Upper lobe of right lung (tissue), 1 donor: ENCODE measurements around the gene ALOX5. TPM values are rescaled to one million over a fixed set of nuclear protein-coding genes. Genes with fewer than 3 reads are reported as not detected.
A peak's percentile ranks its signal among the peaks of the same experiment; 100 is the strongest.
"Not testable (repeated sequence)": the region's sequence is repeated elsewhere in the genome, so short reads cannot be mapped to it uniquely, and the experiment has no call there.

Source experiments
- ATAC-seq: fragments of 200-7000 bp; cut with Tn5 transposase; one replicate; pipeline ENCODE4 v1.9.1; 2020; ENCODE audit warnings: mild to moderate bottlenecking, moderate library complexity
- DNase-seq: peaks from one replicate; pipeline ENCODE4 v3.0.0-alpha.2; 2020
- H3K27ac ChIP-seq: fragments of 200-600 bp; one replicate; pipeline ENCODE4 v1.8.0; 2022
- H3K27me3 ChIP-seq: fragments of 200-600 bp; one replicate; pipeline ENCODE4 v1.8.0; 2022; ENCODE audit warnings: mild to moderate bottlenecking
- H3K36me3 ChIP-seq: fragments of 200-600 bp; one replicate; pipeline ENCODE4 v1.8.0; 2022
- H3K4me1 ChIP-seq: fragments of 200-600 bp; one replicate; pipeline ENCODE4 v1.8.0; 2022
- H3K4me3 ChIP-seq: fragments of 200-600 bp; one replicate; pipeline ENCODE4 v1.8.0; 2022; ENCODE audit warnings: mild to moderate bottlenecking
- H3K9me3 ChIP-seq: fragments of 200-600 bp; one replicate; pipeline ENCODE4 v1.8.0; 2022
- intact Hi-C: fragments of 100-400 bp; cut with DNase I; formaldehyde crosslinking; loops from one replicate; pipeline ENCODE4 v1.11.0; 2022
- total RNA-seq: library from RNA; stranded (reverse); fragmentation: NEBNext Ultra II Directional; extraction: Animal tissue kit (Norgen Biotek cat#: 25700); gene quantifications from one replicate; pipeline ENCODE4 v1.2.1, GENCODE V29; 2021
- TF ChIP-seq, protein P1 (sequence below): fragments of 200-600 bp; IDR thresholded peaks from one replicate; pipeline ENCODE4 v1.8.0; 2022; ENCODE audit warnings: antibody characterized with exemption
- donor health status: DM: no; HTN: yes; CAD: no; lungs with severe emphysema.

Gene ALOX5
- total RNA-seq, 1 donor from 2014 or later = 128 TPM

DNA sequence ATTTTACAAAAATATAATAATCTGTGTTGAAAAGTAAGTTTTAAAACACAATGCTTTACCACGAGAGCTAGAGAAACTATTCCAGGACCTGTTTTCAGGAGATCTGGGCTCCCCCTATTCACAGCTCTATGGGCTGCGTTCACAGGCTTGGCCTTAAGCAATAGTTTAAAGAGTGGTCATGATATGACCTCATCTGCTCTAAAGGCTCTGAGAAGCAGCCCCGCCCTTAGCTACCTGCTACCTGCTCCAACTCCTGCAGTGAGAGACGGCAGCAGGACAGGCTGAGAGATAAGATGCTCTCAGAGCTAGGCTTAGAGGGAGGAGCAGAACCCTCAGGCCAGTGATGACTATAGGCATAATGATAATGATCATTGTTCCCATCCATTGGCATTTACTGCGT, 12.6 kb downstream of the ALOX5 start:
- Histone ChIP-seq H3K4me1 (no peaks in the 10 kb centered on the region), H3K4me3 (no peak overlapping the region), H3K27me3 (no peaks in the 10 kb centered on the region), H3K36me3 (peaks cover 4% of the 10 kb centered on the region), H3K27ac (no peak overlapping the region), H3K9me3 (no peaks in the 10 kb centered on the region)
- intact Hi-C loops = no loop called here
- TF ChIP-seq, protein P1, sequence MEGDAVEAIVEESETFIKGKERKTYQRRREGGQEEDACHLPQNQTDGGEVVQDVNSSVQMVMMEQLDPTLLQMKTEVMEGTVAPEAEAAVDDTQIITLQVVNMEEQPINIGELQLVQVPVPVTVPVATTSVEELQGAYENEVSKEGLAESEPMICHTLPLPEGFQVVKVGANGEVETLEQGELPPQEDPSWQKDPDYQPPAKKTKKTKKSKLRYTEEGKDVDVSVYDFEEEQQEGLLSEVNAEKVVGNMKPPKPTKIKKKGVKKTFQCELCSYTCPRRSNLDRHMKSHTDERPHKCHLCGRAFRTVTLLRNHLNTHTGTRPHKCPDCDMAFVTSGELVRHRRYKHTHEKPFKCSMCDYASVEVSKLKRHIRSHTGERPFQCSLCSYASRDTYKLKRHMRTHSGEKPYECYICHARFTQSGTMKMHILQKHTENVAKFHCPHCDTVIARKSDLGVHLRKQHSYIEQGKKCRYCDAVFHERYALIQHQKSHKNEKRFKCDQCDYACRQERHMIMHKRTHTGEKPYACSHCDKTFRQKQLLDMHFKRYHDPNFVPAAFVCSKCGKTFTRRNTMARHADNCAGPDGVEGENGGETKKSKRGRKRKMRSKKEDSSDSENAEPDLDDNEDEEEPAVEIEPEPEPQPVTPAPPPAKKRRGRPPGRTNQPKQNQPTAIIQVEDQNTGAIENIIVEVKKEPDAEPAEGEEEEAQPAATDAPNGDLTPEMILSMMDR = no peak
- ATAC-seq (no peak), DNase-seq (no peak)

GRCh38 chr10:45387096-45387893, 13.3 kb downstream of the ALOX5 start:
- Histone ChIP-seq H3K9me3 (no peaks in the 10 kb centered on the region), H3K4me1 (no peaks in the 10 kb centered on the region), H3K27me3 (no peaks in the 10 kb centered on the region), H3K27ac (no peak overlapping the region), H3K36me3 (peaks cover 4% of the 10 kb centered on the region), H3K4me3 (no peak overlapping the region)
- TF ChIP-seq, protein P1 = no peak
- intact Hi-C loops = no loop called here
- no peak for ATAC-seq
- DNase-seq = no peak

- H3K9me3 ChIP-seq = not testable (repeated sequence)
Measured at GRCh38 chr10:45389671-45390070, 15.7 kb downstream of the ALOX5 start.

DNA sequence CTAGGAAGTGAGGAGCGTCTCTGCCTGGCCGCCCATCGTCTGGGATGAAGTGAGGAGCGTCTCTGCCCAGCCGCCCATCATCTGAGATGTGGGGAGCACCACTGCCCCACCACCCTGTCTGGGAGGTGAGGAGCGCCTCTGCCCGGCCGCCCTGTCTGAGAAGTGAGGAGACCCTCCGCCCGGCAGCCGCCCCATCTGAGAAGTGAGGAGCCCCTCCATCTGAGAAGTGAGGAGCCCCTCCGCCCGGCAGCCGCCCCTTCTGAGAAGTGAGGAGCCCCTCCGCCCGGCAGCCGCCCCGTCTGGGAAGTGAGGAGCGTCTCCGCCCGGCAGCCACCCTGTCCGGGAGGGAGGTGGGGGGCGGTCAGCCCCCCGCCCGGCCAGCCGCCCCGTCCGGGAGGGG, 17.6 kb downstream of the ALOX5 start:
- DNase-seq, intact Hi-C loops, H3K4me3 ChIP-seq, H3K27ac ChIP-seq, H3K4me1 ChIP-seq, H3K27me3 ChIP-seq, H3K9me3 ChIP-seq, H3K36me3 ChIP-seq, ATAC-seq: not testable (repeated sequence)

More at GRCh38 chr10:45389671-45390070, 15.7 kb downstream of the ALOX5 start:
- H3K27me3 ChIP-seq, H3K36me3 ChIP-seq, H3K27ac ChIP-seq, intact Hi-C loops, ATAC-seq, H3K4me1 ChIP-seq, H3K4me3 ChIP-seq, DNase-seq: not testable (repeated sequence)

- intact Hi-C loops = no loop called here
- TF ChIP-seq, protein P1 = no peak
- Histone ChIP-seq H3K9me3 (no peaks in the 10 kb centered on the region), H3K4me1 (no peaks in the 10 kb centered on the region), H3K4me3 (no peak overlapping the region), H3K27me3 (no peaks in the 10 kb centered on the region), H3K27ac (no peak overlapping the region), H3K36me3 (no peaks in the 10 kb centered on the region)
- ATAC-seq (peak; percentile 74), DNase-seq (no peak)
Measured at GRCh38 chr10:45395554-45395953, 21.5 kb downstream of the ALOX5 start.

DNA sequence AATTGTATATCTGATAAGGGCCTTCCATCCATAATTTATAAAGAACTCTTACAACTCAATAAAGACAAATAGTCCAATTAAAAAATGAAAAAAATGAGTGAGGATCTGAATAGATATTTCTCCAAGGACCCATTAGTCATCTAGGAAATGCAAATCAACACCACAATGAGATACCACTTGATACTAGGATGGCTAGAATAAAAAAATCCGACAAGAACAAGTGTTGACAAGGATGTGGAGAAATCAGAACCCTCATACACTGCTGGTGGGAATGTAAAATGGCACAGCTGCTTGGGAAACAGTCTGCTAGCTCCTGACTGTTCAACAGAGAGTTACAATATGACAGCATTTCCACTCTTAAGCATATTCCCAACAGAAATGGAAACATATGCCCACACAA, 24.6 kb downstream of the ALOX5 start:
- Histone ChIP-seq H3K27me3 (no peaks in the 10 kb centered on the region), H3K36me3 (no peaks in the 10 kb centered on the region), H3K4me1 (no peaks in the 10 kb centered on the region), H3K4me3 (no peak overlapping the region), H3K27ac (no peak overlapping the region), H3K9me3 (no peaks in the 10 kb centered on the region)
- DNase-seq (no peak), ATAC-seq (no peak)
- TF ChIP-seq, protein P1 = no peak
- intact Hi-C loops = no loop called here
